GM19023 (cell line): Measurements from ENCODE around the gene PCDHB12.

Experiments used
- ATAC-seq: cut with Tn5 transposase; IDR thresholded peaks from one replicate; pipeline ENCODE4 v1.9.1; 2021; ENCODE audit warnings: mild to moderate bottlenecking, moderate library complexity; ENCODE audit not compliant: unreplicated experiment

The PCDHB12 gene

DNA sequence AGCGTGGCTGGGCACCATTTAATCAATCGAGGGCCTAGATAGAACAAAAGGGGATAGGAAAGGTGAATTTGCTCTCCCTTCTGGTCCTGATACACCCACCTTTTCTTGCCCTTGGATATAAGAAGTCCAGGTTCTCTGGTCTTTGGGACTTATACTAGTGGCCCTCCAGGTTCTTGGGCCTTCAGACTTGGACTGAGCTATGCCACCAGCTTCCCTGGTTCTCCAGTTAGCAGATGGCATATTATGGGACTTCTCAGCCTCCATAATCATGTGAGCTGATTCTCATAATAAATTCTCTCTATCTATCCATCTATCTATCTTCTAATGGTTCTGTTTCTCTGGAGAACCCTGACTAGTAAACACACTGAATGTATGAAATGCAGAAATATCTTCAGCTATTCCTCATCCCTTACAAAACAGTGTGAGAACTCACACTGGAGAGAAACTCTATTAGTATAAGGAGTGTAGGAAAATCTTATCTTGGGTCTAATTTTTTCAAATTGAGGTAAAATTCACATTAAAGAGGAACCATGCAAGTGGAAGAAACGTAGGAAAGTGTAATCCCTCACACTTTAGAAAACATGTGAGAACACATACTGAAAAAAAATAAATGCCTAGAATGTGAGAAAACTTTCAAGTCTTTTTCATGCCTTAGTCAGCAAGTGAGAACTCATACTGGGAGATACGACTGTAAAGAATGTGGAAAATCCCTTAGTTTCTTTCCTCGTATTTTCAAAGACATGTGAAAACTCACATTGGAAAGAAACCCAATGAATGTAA lies 52.1 kb downstream of the PCDHB12 start:
- ATAC-seq = no peak

DNA sequence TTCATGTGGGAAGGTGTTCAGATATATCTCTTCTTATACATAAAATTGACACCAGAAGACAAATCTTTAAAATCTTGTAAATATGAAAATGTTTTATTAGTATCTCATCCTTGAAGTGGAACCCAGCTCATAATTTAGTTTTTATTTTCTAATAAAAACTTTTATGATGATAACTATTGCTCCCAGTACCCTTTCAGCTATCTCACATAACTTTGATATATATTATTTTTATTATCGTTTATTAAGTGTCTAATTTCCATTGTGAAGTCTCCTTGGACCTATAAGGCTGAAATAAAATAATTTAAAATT lies 52.7 kb downstream of the PCDHB12 start:
- no peak for ATAC-seq
